ENCODE results near the gene CPB2.

GRCh38 chr13:46127358-46128023 lies 22.7 kb upstream of the CPB2 start:
- TF ChIP-seq CTCF (IDR thresholded peaks at IDR 0.05), result no peak
- TF ChIP-seq POLR2A (IDR thresholded peaks at IDR 0.05), result no peak

All from lower leg skin (tissue), 3 donors.